HG03097 (cell line): ENCODE results near the gene THADA.

ENCODE experiments used
- ATAC-seq: cut with Tn5 transposase; IDR thresholded peaks from one replicate; pipeline ENCODE4 v1.9.1; 2021; ENCODE audit not compliant: unreplicated experiment, low FRiP score

Gene THADA

DNA sequence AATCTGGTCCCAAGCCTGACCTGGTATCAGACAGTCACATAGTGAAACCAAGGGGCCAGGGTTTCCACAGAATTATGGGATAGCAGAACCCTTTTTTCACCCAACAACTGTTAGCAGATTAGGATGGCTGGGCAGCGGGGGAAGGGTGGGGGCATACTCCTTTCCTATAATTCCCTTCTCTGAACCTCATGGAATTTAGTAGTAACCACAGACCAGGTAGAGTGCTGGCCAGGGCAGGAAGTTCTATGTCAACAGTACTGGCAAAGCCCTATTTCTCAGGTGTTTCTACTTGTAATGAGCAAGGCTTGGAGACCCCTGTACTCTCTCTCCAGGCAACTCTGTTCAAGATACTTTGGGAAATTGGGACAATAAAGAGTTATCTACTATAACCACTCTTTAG, 174.6 kb downstream of the THADA start:
- no peak for ATAC-seq

DNA sequence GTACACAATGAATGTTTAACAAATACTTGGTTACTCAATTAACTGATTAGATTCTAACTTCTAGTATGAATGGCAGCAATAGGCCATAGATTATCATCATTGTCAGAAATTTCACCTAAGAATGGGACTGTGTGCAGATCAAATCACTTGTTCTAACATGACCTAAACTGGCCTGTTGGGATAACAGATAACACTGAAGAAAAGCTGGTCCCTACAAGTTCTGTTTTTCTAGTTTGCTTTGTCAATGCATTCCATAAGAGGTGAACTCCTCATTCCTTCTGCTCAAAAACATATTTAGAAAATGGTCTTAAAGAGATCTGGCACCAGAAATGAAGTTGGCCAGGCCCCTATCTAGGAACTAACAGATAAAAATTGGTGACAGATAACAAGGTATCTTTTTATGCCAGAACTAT, 175.4 kb downstream of the THADA start:
- no peak for ATAC-seq

DNA sequence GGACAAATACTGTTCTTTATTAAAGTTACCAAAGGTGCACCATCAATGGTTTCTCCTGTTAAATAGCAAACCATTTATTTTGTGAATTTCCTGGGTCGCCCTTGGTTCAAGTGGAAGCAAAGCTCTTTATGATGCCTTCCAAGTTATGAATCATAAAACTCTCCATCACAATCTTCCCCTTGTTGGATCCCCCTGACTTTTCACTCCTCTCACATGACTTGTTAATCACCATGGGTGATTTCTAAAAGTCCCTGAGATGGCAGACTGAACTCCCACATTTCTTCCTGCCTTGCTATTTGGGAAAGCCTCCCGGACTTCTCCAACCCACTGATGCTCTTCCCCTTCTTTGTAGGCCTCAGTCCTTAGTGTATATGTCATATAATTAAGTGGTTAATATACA, 176.0 kb downstream of the THADA start:
- no peak for ATAC-seq

DNA sequence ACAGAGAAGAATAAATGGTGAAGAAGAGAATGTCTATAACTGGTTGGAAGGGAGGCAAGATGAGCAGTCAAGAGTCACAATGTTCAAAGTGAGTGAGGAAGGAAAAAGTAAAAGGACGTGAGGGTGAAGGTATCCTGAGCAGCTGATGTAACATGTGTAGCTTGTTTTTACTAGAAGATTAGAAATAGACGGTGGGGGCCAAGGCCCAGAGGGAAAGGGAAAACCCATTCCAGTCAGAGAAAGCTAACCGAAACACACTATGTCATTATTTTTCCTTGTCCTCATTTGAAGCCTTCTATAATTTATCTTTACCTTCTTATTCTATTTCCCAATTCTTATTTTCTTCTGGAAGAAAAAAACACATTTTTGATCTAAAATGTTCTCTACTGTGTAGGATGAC, 176.6 kb downstream of the THADA start:
- no peak for ATAC-seq

DNA sequence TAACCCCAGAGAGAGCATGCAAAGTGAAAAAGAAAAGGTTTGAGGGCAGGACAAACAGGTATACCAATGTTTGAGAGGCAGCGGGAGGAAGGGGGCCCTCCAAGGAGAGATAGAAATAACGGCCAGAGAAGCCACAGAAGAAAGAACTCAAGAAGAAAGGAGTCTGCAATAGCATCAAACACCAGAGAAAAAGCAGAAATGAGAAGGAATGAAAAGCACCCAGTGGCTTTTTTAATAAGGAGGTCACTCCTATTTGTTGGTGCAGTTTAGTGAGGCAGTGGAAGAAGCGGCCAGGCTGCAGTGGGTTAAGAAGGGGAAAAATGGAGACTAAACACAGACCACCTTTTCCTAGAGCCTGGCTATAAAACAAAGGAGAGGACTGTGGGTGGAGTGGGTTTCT, 177.2 kb downstream of the THADA start:
- no peak for ATAC-seq

DNA sequence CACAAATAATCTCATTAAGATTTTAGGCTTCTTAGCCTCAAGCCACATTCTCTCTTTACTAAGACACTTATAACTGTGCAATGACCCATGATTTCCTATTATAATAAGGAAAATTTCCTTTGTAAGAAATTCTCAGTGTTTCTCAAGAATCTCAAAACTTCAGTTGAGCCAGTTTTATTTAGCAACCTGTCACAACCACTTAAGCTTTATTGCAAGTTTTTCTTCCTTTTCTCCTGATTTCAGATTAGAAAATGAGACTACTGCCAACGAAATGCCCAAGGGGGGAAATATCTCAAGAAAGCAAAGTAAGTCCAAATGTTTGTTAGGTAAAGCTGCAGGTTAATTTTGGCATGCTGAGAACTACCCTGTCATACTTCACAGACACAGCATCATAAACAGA, 178.5 kb downstream of the THADA start:
- no peak for ATAC-seq

DNA sequence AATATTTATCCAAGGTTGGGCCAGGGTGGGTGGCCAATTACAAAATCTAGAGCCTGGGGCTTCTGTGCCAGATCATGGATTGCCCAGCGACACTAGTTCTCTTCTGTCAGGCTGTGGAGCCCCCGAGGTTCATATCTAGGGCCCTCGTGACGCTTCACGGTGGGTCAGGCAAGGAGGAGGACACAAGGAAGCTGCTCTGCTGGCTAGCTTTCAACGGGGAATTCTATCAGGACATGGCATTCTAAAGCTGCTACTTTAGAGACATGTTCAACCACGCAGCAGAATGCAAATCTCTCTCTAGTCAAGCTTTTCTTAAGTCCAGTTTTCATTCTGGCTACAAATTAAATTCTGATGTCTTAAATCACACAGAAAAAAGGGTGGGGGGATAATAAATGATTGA, 180.2 kb downstream of the THADA start:
- no peak for ATAC-seq

DNA sequence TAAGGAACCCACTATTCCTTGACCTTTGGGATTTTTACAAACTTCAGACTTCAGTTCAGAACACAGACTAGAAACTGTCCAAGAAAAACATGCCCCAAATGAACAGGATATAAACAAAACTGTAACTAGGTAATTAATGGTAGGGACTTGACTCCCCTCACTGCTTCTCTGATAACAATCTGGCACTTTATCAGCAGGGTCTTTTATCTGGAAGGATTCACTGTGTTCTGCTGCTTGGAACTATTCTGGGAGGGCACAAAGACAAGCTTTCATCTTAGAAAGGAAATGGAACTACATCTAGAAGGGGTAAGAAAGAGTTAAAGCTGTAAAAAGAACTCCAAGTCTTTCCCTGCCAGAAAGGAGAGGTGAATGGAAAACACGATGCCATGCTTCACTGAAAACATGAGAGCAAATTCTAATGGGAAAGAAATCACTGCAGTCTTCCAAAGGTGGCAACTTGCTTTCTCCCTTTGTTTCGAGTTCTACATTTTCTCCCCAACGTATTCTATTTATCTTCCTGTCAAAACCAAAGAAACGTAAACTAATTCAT, 181.2 kb downstream of the THADA start:
- ATAC-seq = no peak

DNA sequence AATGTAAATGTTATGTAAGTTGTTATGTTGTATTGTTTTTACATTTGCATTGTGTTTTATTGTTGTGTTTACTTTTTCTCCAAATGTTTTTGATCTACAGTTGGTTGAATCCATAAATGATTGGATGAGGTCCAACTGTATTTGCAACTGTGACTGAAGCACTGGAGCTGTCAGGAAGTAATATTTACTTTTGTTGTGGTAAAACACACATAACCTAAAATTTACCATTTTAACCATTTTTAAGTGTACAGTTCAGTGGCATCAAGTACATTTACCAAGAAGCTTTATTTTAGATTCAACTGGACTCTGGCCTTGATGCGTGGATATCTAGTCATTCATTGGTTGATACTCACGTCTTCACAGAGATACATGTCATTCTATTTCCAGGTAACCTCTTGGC, 181.8 kb downstream of the THADA start:
- no peak for ATAC-seq

DNA sequence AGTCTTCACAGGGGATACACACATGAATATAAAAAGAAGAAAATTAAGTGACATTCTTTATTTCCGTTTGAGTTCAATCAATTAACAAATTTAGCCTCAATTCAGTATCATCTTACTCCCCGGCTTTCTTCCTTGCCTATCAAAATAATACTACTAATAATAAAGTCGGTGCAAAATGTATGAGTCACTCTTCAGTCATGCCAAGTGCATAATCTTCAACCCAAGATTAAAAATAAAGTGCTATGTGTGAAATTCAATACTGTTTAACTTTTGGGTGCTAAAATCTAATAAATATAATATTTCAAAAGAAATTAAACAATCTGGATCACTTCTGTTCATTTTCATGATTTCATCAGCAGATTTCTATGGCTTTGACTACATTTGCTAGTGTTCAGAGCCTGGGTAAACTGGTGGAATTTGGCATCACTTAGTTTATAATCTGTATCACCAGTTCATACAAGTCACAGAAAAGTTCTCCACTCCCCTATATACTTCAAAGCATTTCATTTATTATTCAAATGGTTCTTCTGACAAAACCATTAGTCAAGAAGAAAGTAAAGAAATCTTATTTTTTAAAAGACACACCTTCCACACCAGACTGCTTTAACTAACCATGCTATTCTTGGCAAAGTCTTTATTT, 183.6 kb downstream of the THADA start:
- ATAC-seq = no peak

DNA sequence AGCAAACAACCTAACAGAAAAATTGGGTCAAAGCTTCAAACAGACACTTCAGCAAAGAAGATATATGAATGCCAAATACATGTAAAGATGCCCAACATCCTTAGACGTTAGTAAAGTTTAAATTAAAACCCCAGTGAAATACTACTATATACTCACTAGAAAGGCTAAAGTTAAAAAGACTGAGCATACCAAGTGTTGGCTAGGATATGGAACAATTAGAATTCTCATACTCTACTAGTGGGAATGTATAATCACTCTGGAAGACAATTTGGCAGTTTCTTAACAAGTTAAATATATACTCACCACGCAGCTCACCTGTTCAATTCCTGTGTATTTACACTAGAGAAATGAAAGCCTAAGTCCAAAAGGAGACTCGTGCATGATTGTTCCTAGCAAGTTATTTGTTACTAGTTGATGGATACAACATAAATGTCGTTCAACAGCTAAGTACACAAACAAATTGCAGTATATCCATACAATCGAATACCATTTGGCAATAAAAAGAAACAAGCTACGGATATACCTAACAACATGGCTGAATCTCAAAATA, 185.7 kb downstream of the THADA start:
- no peak for ATAC-seq

DNA sequence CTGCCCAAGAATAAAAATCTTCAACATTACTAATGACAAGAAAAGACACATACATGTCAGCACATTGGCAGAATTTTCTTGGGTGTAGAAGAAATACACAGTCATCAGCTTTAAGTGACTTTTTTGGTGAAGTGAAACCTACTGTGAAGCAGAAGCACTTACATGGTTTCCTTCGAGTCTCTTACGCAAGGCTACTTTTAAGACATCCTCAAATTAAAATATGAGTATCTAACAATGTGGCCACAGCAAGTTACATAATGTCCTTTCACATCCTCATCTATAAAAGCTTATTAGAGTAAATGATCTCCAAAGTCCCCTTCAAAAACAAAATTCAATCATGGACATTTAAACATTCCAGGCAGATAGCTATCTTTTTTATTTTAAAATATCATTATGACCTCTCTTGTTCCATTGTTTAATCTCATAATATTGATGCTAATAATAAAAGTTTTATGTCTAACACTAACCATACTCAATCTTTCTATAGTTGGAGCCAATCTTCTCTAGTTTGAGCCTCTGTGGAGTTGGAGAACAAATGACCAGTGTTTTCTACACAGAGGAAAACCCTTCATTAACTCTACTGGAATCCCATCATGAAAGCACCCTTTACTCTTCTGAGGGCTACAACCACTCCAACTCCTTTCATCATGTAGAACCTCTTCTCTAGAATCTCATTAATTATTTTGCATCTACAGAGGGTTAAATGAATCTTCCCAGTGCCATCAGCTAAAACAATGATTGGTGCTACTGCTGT, 187.3 kb downstream of the THADA start:
- no peak for ATAC-seq

DNA sequence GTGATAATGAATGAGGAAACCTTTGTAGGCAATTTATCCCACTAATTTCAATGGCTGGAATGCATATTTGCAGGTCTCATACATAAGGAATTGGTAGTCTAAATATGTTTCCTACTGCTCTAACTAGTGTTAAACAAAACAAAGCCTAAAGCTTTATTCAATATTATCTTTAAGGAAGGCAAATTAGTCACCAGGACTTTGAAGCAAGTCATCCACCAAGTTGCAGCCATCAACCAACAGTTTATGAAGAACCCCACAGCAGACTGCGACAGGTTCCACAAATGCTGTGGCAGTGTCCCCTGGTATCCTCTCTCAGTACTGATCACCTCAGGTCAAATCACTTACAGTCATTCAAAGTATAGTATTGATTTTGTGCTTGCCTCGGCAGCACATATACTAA, 187.9 kb downstream of the THADA start:
- ATAC-seq = no peak

DNA sequence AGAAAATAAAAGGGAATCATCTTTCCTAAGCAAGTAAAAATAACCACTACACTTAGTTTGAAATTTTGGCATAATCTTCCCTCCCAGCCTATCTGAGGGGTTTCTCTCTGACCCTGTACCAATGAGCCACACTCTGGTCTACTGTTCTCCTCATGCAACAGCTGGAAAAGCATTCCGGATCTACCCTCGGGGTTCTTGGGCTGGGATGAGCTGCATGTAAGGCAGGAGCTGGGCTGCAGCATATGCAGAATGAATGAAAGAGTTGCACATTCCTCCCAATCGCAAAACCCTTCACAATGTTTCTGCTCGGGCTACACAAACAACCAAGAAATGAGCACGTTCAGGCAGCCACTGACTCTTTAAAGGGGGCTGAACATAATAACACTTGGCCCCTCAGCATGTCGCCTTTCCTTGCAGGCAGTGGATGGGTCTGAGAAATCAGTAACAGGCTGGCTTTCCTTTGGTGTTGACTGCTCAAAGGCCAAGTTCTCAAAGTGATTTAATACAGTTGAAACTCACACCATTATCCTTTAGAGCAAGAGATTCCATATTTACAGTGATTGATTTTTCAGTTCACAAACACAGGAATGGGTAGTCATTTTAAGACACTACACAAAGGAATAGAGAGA, 189.1 kb downstream of the THADA start:
- no peak for ATAC-seq

DNA sequence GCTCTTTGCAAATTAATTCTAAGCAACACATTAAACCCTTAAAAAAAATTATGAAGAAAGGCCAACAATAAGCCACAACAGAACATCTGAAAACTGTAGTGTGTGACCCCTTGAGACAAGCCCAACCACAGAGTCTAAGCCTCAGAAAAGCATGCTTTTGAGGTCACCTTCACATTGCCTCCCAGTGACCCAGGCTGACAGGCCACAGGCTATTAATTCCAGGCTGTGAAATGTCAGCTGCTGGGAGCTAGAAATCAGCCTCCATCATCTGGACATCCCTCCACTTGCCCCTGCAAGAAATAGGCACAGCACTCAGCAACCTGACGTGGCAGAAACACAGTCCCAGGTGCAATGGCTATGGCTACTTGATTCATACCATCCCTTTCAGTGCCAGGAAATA, 190.0 kb downstream of the THADA start:
- ATAC-seq = no peak

DNA sequence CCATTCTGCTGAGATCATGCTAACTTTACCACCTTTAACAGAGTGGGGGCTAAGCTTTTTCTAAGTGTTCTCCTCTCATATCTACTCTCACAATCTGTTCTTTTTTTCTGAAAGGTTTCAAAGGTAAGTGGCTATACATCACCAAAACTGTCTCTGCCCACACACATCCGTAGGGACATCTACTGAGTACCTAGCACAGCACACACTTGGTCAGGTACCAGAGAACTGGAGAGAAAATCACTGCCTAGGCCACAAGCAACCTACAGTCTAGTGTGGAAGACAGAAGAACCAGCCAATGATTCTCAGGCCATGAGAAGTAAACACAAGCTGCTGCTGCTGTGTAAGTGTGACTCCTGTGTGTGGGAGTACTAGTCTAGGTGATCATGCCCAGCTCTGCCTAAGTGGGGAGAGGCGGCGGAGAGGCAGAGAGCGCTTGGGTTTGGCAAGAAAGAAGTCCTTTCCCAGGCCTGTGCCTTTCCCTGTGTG, 193.3 kb downstream of the THADA start:
- ATAC-seq = peak; percentile 28

DNA sequence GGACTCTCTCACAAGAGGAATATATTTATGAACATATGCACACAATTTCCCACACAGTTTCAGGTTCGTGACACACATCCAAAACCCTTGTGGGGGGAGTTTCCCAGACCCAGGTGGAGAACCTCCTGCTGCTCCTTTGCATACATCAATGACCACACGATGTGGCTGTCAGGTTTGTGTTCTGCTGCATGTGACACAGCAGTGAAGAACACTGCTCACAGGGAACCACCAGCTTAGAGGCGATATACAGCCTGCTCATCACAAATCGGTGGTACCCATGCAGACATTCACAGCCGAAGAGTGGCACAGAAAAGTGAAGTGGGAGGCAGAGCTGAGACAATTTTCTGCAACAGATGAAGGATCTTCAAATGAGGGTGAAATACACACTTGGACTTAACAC, 193.8 kb downstream of the THADA start:
- peak; percentile 83 for ATAC-seq

DNA sequence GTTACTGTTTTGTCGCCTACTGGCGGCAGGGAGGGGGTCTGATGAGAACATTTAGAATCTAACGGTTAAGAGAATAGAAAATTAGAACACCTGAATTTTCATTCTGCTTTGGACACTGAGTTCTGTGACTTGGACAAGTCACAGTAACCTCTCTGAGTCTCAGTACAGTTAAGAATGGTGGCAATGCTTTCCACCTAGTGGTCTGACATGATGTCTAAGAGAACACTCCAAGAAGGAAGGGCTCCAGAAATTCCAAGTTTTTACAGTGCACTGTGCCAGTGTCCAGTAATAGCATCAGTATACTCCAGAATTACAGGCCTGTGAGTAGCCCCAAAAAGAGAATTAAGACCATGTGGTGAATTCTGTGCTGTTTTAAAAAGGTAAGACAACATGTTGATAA, 195.3 kb downstream of the THADA start:
- ATAC-seq = no peak

DNA sequence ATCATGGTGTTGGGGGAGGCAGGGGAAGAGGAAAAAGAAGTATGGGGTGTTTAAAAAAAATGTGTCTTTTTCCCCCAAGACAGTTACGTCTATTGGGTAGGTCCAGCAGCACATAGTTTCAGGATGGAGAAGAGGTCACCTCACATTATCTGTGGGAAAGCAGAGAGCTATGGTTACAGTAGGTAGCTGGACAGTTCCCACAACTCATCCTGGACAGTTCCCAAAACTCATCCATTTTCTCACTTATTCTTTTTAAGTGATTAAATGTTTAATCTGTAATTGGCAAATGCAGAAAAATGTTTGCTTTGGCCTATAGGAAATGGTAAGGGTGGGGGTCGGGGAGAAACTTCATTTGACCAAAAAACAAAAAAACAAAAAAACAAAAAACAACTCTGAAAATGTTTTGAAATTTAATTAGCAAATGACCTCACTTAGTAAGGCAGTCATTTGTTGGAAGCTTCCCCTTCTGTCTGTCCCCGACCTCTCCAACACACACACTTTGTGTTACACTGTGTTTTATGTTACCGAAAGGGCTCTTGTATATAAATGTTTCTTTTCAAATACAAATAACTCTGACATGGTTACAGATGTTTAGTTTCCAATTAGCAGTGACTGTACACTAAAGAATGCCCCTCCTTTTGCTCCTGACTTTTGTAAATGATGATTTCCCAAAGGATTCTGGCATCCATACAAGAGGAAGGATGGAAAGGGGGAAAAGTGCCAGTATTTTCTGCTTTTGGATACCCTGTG, 196.1 kb downstream of the THADA start:
- ATAC-seq = no peak

DNA sequence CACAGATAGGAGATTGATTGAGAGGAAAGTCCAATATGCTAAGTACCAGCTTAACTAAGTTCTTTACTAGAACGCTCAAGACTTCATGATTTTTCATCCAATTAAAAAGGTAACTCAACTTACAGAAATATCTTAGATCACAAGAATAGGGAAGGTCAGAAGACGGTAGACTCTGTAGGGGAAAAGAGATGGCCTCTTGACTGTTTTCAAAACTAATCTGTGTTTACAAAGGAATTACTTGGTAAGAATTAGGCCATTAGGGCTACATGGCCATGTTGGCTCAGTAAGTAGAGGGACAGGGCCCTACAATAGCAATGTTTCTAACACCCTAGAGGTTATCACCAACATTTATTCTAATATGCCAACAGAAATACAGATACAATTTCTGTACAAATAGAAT, 196.7 kb downstream of the THADA start:
- no peak for ATAC-seq

DNA sequence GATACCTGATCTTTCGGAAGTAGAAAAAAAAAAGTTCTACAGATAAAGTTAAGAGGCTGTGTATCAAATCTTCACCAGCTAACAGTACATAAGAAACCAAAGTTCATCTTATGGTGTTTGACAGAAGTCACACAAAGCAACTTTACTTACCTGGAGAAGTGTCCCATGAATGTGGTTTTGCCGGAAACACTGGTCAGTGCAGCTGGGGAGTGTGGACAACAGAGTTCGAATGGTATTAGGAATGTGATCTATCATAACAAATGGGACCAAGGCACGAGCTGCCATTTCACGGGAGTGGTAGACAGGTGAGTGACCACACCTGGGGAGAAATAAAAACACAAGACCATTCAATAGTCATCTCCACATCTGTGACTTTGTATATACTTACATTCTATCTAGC, 198.0 kb downstream of the THADA start:
- no peak for ATAC-seq
